DOHH2 (cell line): ENCODE data around the gene AFM.

Experiments used
- EZH2phosphoT487 ChIP-seq: fragments of 200-600 bp; sonication (generic); IDR thresholded peaks from 2 replicates; pipeline ENCODE4 v1.6.1; 2017; ENCODE audit warnings: borderline replicate concordance, mild to moderate bottlenecking, antibody characterized with exemption, low read length, moderate library complexity, mixed read lengths
- TF ChIP-seq, protein P1 (sequence below): fragments of 200-600 bp; sonication (generic); IDR thresholded peaks from one replicate; pipeline ENCODE4 v1.5.1; 2014; ENCODE audit warnings: antibody characterized with exemption, mild to moderate bottlenecking, low read depth, low read length; ENCODE audit not compliant: poor library complexity, severe bottlenecking

- TF ChIP-seq, protein P1, sequence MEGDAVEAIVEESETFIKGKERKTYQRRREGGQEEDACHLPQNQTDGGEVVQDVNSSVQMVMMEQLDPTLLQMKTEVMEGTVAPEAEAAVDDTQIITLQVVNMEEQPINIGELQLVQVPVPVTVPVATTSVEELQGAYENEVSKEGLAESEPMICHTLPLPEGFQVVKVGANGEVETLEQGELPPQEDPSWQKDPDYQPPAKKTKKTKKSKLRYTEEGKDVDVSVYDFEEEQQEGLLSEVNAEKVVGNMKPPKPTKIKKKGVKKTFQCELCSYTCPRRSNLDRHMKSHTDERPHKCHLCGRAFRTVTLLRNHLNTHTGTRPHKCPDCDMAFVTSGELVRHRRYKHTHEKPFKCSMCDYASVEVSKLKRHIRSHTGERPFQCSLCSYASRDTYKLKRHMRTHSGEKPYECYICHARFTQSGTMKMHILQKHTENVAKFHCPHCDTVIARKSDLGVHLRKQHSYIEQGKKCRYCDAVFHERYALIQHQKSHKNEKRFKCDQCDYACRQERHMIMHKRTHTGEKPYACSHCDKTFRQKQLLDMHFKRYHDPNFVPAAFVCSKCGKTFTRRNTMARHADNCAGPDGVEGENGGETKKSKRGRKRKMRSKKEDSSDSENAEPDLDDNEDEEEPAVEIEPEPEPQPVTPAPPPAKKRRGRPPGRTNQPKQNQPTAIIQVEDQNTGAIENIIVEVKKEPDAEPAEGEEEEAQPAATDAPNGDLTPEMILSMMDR, result no peak
- TF ChIP-seq EZH2phosphoT487, result no peak
Observed at GRCh38 chr4:73541251-73541650, 59.7 kb downstream of the AFM start.
